ENCODE data around the gene CCDC69. TPM values are rescaled to one million over a fixed set of nuclear protein-coding genes. Genes with fewer than 3 reads are reported as not detected.

CCDC69 gene
- total and polyA plus RNA-seq, 4 donors = 9.8 to 70.7 (median 44.5) TPM

- H3K4me1 ChIP-seq (ENCODE audit: control insufficient read depth in 1 of 2, insufficient read depth in 2 of 2, low read length in 2 of 2) = no peaks in the 10 kb centered on the region
- no peaks in the 10 kb centered on the region for H3K9me3 ChIP-seq (ENCODE audit: control insufficient read depth, low read length)
- no peaks in the 10 kb centered on the region for H3K27me3 ChIP-seq (ENCODE audit: control insufficient read depth in 1 of 2, insufficient read depth in 2 of 2, low read length in 1 of 2)
- DNase-seq (no peak), ATAC-seq (ENCODE audit: low FRiP score) (no peak)
- WGBS, 2 donors = 83 to 92% methylated on average over 10 of the region's 10 CpGs
- intact Hi-C loops (cut with DNase I) = no loop called here
- no peak overlapping the region for H3K4me3 ChIP-seq (ENCODE audit: low read length in 2 of 2)
- peaks cover 0 to 3% of the 10 kb centered on the region in 2 donors for H3K36me3 ChIP-seq (ENCODE audit: control insufficient read depth in 1 of 2, insufficient read depth in 2 of 2, low read length in 1 of 2)
- H3K27ac ChIP-seq (ENCODE audit: low read depth in 1 of 2, low read length in 2 of 2) = no peak overlapping the region
These were observed 39.4 kb downstream of the CCDC69 start for GRCh38 chr5:151184316-151185042.

DNA sequence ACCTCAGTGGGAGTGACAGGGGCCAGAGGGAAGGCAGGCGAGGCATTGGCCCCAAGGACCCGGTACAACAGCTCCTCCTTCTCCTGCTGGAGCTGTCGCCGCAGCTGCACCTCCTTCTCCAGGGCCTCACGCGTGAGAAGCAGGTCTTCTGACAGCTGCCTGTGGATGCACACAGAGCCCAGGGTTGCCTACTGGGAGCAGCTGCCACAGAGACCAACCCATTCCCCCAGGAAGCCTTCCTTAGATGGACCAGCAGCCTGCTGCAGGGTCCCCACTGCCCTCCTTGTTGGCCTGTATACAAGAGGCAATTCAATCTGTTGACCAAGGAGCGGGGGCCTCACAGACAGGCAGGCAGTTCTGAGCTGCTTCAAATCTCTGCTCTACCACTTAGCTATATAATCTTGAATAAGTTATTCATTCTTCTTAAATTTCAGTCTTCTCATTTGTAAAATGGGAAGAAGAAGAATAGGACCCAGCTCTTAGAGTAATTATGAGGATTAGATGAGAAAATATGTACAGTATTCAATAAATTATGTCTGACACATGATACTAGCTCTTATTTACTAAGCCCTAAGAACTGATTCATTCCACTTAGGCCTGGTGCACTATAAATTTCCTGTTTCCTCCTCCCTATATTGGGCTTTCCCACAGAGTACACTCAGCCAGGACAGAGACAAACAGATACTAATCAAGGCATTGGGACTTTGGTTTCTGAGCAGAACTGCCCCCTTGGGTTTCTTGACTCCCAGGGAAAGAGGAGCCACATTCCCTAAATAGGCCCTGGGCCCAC lies 40.2 kb downstream of the CCDC69 start:
- intact Hi-C loops (cut with DNase I) = no loop called here
- Histone ChIP-seq H3K9me3 (ENCODE audit: control insufficient read depth, low read length) (no peaks in the 10 kb centered on the region), H3K4me1 (ENCODE audit: control insufficient read depth in 1 of 2, insufficient read depth in 2 of 2, low read length in 2 of 2) (no peaks in the 10 kb centered on the region), H3K36me3 (ENCODE audit: control insufficient read depth in 1 of 2, insufficient read depth in 2 of 2, low read length in 1 of 2) (peaks cover 0 to 3% of the 10 kb centered on the region in 2 donors), H3K4me3 (ENCODE audit: low read length in 2 of 2) (no peak overlapping the region), H3K27ac (ENCODE audit: low read depth in 1 of 2, low read length in 2 of 2) (no peak overlapping the region), H3K27me3 (ENCODE audit: control insufficient read depth in 1 of 2, insufficient read depth in 2 of 2, low read length in 1 of 2) (no peaks in the 10 kb centered on the region)
- ATAC-seq (ENCODE audit: low FRiP score) = no peak
- DNase-seq = no peak
- 87 to 95% methylated on average over 7 of the region's 7 CpGs for WGBS, 2 donors

GRCh38 chr5:151182976-151183375 lies 40.9 kb downstream of the CCDC69 start:
- Histone ChIP-seq H3K9me3 (ENCODE audit: control insufficient read depth, low read length) (no peaks in the 10 kb centered on the region), H3K4me3 (ENCODE audit: low read length in 2 of 2) (no peak overlapping the region), H3K36me3 (ENCODE audit: control insufficient read depth in 1 of 2, insufficient read depth in 2 of 2, low read length in 1 of 2) (peaks cover 0 to 3% of the 10 kb centered on the region in 2 donors), H3K4me1 (ENCODE audit: control insufficient read depth in 1 of 2, insufficient read depth in 2 of 2, low read length in 2 of 2) (no peaks in the 10 kb centered on the region), H3K27me3 (ENCODE audit: control insufficient read depth in 1 of 2, insufficient read depth in 2 of 2, low read length in 1 of 2) (no peaks in the 10 kb centered on the region), H3K27ac (ENCODE audit: low read depth in 1 of 2, low read length in 2 of 2) (no peak overlapping the region)
- intact Hi-C loops (cut with DNase I) = no loop called here
- WGBS, 2 donors = 90 to 92% methylated on average over 8 of the region's 8 CpGs
- DNase-seq (no peak), ATAC-seq (ENCODE audit: low FRiP score) (no peak)

- H3K9me3 ChIP-seq (ENCODE audit: control insufficient read depth, low read length) = no peaks in the 10 kb centered on the region
- DNase-seq (no peak), ATAC-seq (ENCODE audit: low FRiP score) (no peak)
- H3K36me3 ChIP-seq (ENCODE audit: control insufficient read depth in 1 of 2, insufficient read depth in 2 of 2, low read length in 1 of 2) = peaks cover 0 to 3% of the 10 kb centered on the region in 2 donors
- H3K27ac ChIP-seq (ENCODE audit: low read depth in 1 of 2, low read length in 2 of 2) = no peak overlapping the region
- no peaks in the 10 kb centered on the region for H3K27me3 ChIP-seq (ENCODE audit: control insufficient read depth in 1 of 2, insufficient read depth in 2 of 2, low read length in 1 of 2)
- intact Hi-C loops (cut with DNase I) = no loop called here
- 83 to 88% methylated on average over 3 to 4 of the region's 4 CpGs for WGBS, 2 donors
- no peaks in the 10 kb centered on the region for H3K4me1 ChIP-seq (ENCODE audit: control insufficient read depth in 1 of 2, insufficient read depth in 2 of 2, low read length in 2 of 2)
- H3K4me3 ChIP-seq (ENCODE audit: low read length in 2 of 2) = no peak overlapping the region
These were observed 41.4 kb downstream of the CCDC69 start for GRCh38 chr5:151182524-151182900.

DNA sequence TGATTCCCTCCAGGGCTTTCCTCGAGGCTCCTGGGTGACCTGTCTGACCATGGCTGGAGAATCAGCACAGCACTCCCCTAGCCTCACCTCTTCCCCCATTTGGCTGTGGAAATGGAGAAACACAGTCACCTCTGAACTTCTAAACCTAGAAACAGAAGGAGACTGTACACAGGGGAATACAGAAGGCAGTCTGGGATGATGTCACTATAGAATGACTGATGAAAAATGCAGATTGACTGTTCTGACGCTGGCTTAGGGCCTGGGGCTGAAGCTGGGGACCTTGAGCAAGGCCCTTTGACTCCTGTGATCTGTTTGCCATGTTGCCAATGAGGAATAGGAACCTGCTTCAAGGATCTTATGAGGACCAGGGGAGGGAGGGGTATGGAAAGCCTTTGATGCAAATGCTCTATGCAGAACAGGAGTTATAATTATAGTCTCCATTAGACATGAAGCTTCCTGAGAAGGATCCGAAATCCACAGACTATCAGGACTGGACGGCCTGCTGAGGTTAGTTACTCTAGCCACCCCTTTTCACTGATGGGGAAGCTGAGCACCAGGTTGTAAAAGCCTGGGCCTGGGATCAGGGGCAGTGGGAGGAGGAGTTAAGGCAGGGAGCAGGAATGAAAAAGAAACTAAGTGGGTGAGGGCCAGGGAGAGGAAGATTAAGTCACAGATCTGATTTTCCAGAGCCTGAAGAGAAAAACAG lies 41.9 kb downstream of the CCDC69 start:
- WGBS, 2 donors = 77 to 79% methylated on average over 4 of the region's 4 CpGs

DNA sequence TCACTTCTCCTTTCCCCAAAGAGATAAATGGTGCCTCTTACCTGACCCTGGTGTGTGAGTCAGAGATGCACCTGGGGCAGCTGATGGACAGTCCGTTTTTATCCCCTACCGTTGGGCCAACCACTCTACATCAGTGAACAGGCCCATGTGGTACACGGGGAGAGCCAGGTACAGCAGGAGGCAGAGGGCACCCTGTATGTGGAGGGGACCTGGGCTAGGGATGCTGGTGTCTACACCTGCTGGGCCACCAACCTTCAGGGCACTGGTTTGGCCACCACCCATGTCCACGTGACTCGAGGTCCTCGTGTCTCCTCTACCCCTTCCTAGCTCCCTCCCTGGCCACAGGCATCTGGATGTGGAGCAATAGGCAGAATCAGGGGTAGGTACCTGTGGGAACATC lies 43.6 kb downstream of the CCDC69 start:
- WGBS, 2 donors = 90 to 93% methylated on average over 6 of the region's 6 CpGs
- DNase-seq = no peak
- no peaks in the 10 kb centered on the region for H3K9me3 ChIP-seq (ENCODE audit: control insufficient read depth, low read length)
- H3K4me1 ChIP-seq (ENCODE audit: control insufficient read depth in 1 of 2, insufficient read depth in 2 of 2, low read length in 2 of 2) = no peaks in the 10 kb centered on the region
- no peaks in the 10 kb centered on the region for H3K27me3 ChIP-seq (ENCODE audit: control insufficient read depth in 1 of 2, insufficient read depth in 2 of 2, low read length in 1 of 2)
- peaks cover 0 to 2% of the 10 kb centered on the region in 2 donors for H3K36me3 ChIP-seq (ENCODE audit: control insufficient read depth in 1 of 2, insufficient read depth in 2 of 2, low read length in 1 of 2)
- ATAC-seq (ENCODE audit: low FRiP score) = no peak
- no peak overlapping the region for H3K27ac ChIP-seq (ENCODE audit: low read depth in 1 of 2, low read length in 2 of 2)
- no peak overlapping the region for H3K4me3 ChIP-seq (ENCODE audit: low read length in 2 of 2)
- intact Hi-C loops (cut with DNase I) = no loop called here

More for the DNA sequence above, 41.9 kb downstream of the CCDC69 start:
- Histone ChIP-seq H3K27me3 (ENCODE audit: control insufficient read depth in 1 of 2, insufficient read depth in 2 of 2, low read length in 1 of 2) (no peaks in the 10 kb centered on the region), H3K4me1 (ENCODE audit: control insufficient read depth in 1 of 2, insufficient read depth in 2 of 2, low read length in 2 of 2) (no peaks in the 10 kb centered on the region), H3K4me3 (ENCODE audit: low read length in 2 of 2) (no peak overlapping the region), H3K36me3 (ENCODE audit: control insufficient read depth in 1 of 2, insufficient read depth in 2 of 2, low read length in 1 of 2) (peaks cover 0 to 3% of the 10 kb centered on the region in 2 donors), H3K27ac (ENCODE audit: low read depth in 1 of 2, low read length in 2 of 2) (no peak overlapping the region), H3K9me3 (ENCODE audit: control insufficient read depth, low read length) (no peaks in the 10 kb centered on the region)
- intact Hi-C loops (cut with DNase I) = no loop called here
- ATAC-seq (ENCODE audit: low FRiP score) = no peak
- DNase-seq = no peak

- no peak overlapping the region for H3K27ac ChIP-seq (ENCODE audit: low read depth in 1 of 2, low read length in 2 of 2)
- intact Hi-C loops (cut with DNase I) = no loop called here
- ATAC-seq (ENCODE audit: low FRiP score) (no peak), DNase-seq (no peak)
- H3K9me3 ChIP-seq (ENCODE audit: control insufficient read depth, low read length) = no peaks in the 10 kb centered on the region
- no peak overlapping the region for H3K4me3 ChIP-seq (ENCODE audit: low read length in 2 of 2)
- H3K27me3 ChIP-seq (ENCODE audit: control insufficient read depth in 1 of 2, insufficient read depth in 2 of 2, low read length in 1 of 2) = no peaks in the 10 kb centered on the region
- WGBS, 2 donors = 95 to 96% methylated on average over 4 of the region's 4 CpGs
- no peaks in the 10 kb centered on the region for H3K4me1 ChIP-seq (ENCODE audit: control insufficient read depth in 1 of 2, insufficient read depth in 2 of 2, low read length in 2 of 2)
- no peaks in the 10 kb centered on the region for H3K36me3 ChIP-seq (ENCODE audit: control insufficient read depth in 1 of 2, insufficient read depth in 2 of 2, low read length in 1 of 2)
These were observed 44.4 kb downstream of the CCDC69 start for GRCh38 chr5:151179489-151179840.

DNA sequence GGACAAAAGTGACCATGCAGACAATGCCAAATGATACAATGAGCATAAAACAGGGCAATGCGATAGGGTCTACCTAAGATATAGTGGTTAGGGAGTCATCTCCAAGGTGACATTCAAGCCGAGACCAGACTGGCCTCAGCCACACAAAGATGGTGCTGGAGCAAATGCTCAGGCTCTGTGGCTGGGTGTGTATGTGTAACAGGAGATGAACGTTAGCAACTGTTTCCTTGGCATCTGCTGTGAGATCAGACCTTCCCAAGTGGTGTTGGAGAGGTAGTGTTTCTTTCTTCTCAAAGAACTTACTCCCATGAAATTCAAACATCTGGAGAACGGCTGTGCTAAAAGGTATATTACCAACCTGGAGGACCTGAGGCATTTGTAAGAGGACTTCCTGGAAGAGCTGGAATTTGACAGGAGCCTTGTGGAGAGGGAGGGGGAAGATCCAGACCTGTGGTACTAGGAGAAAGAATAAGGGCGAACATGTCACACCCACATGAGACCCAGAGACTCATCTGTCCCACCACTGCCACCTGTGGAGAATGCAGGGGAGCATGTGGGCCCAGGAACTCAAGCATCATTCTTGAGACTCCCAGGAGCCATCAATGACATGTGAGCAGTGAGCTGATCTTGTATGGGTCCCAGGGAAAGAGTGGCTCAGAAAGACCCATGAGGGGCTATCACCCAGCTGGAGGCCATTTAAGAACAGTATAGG lies 45.0 kb downstream of the CCDC69 start:
- 81 to 86% methylated on average over 5 of the region's 5 CpGs for WGBS, 2 donors
- Histone ChIP-seq H3K4me1 (ENCODE audit: control insufficient read depth in 1 of 2, insufficient read depth in 2 of 2, low read length in 2 of 2) (no peaks in the 10 kb centered on the region), H3K4me3 (ENCODE audit: low read length in 2 of 2) (no peak overlapping the region), H3K36me3 (ENCODE audit: control insufficient read depth in 1 of 2, insufficient read depth in 2 of 2, low read length in 1 of 2) (no peaks in the 10 kb centered on the region), H3K9me3 (ENCODE audit: control insufficient read depth, low read length) (no peaks in the 10 kb centered on the region), H3K27ac (ENCODE audit: low read depth in 1 of 2, low read length in 2 of 2) (no peak overlapping the region), H3K27me3 (ENCODE audit: control insufficient read depth in 1 of 2, insufficient read depth in 2 of 2, low read length in 1 of 2) (no peaks in the 10 kb centered on the region)
- no peak for DNase-seq
- no peak for ATAC-seq (ENCODE audit: low FRiP score)
- intact Hi-C loops (cut with DNase I) = no loop called here

All from aorta (tissue), 5 donors.